Adrenal gland (tissue), 12 donors: ENCODE results near the gene CFAP410. TPM values are rescaled to one million over a fixed set of nuclear protein-coding genes. Genes with fewer than 3 reads are reported as not detected.
"Not testable (repeated sequence)": the region's sequence is repeated elsewhere in the genome, so short reads cannot be mapped to it uniquely, and the experiment has no call there.

Experiments
- DNase-seq, 7 donors: peaks; one replicate each; pipeline ENCODE4 v3.0.0-alpha.2; 2019 to 2020
- H3K27ac ChIP-seq, 5 donors: fragments of 200-600 bp; sonication (generic) in 4 of 5; 1 replicate in 3 of 5; 2 replicates in 2 of 5; pipeline versions ENCODE4 v1.5.1 to v1.8.0; 2016 to 2020; ENCODE audit warnings: mild to moderate bottlenecking in 1 of 5
- H3K27me3 ChIP-seq: fragments of 200-600 bp; 2 replicates; pipeline ENCODE4 v1.8.0; 2021
- H3K36me3 ChIP-seq, 2 donors: fragments of 200-600 bp; replicated peaks in 1 of 2; 1 replicate in 1 of 2; 2 replicates in 1 of 2; pipeline versions ENCODE4 v1.5.1 to v1.8.0; 2018 to 2022
- H3K4me1 ChIP-seq, 2 donors: fragments of 200-600 bp; replicated peaks in 1 of 2; 1 replicate in 1 of 2; 2 replicates in 1 of 2; pipeline versions ENCODE4 v1.5.1 to v1.8.0; 2018 to 2021
- H3K4me3 ChIP-seq, 4 donors: fragments of 200-600 bp; sonication (generic) in 3 of 4; one replicate each; pipeline ENCODE4 v1.5.1; 2016 to 2018
- H3K9me3 ChIP-seq, 3 donors: fragments of 200-600 bp; sonication (generic) in 1 of 3; replicated peaks in 1 of 3; 1 replicate in 2 of 3; 2 replicates in 1 of 3; pipeline versions ENCODE4 v1.5.1 to v1.8.0; 2016 to 2021
- CTCF ChIP-seq, 6 experiments: fragments of 450-650 bp in 4 of 6; fragments of 200-600 bp in 2 of 6; sonication (generic) in 1 of 6; IDR thresholded peaks; 1 replicate in 5 of 6; 2 replicates in 1 of 6; pipeline versions ENCODE4 v1.5.1 to v1.8.0; 2016 to 2021; ENCODE audit warnings: antibody characterized with exemption in 6 of 6, mild to moderate bottlenecking in 2 of 6, moderate library complexity in 1 of 6
- POLR2A ChIP-seq, 2 donors: fragments of 450-650 bp; IDR thresholded peaks; one replicate each; pipeline ENCODE4 v1.6.1; 2017; ENCODE audit warnings: antibody characterized with exemption in 2 of 2, mild to moderate bottlenecking in 2 of 2, moderate library complexity in 1 of 2
- WGBS, 4 donors: extraction: QIAGEN DNeasy Blood & Tissue Kit in 2 of 4; methylation state at CpG; one replicate each; pipeline versions ENCODE4 v1.1.5 to v1.1.7; 2013 to 2017; 5-methylcytosine and 5-hydroxymethylcytosine counted together
- intact Hi-C, 2 donors: fragments of 100-400 bp; cut with DNase I; formaldehyde crosslinking; loops; one replicate each; pipeline versions ENCODE4 v1.14.1 to v1.15.0; 2022 to 2023
- polyA plus RNA-seq, 3 donors: library from polyadenylated mRNA; stranded (reverse); fragments of 200-250 nt in 2 of 3; fragments of 350-450 nt in 1 of 3; fragmentation: Illumina TruSeq in 1 of 3; extraction: RNeasy Lipid Tissue Mini Kit (QIAGEN cat#74804) in 1 of 3; gene quantifications; one replicate each; pipeline ENCODE4 v1.2.3, GENCODE V29; 2013 to 2014
- total RNA-seq, 9 donors: library from RNA; depleted of rRNA in 4 of 9; stranded (reverse); fragments of >200 nt in 4 of 9; fragments of 120-200 nt in 1 of 9; fragmentation: NEBNext Ultra II Directional in 1 of 9; extraction: Animal tissue kit (Norgen Biotek cat#: 25700) in 1 of 9; gene quantifications; one replicate each; pipeline versions ENCODE4 v1.1.0 to v1.2.4, GENCODE V29; 2013 to 2023
- donor health status: healthy with polysubstance abuse.
- donor health status: Bipolar disorder and iron deficiency.
- donor health status: DM: yes; HTN: yes; CAD: no.
- donor health status: DM: no; HTN: no; CAD: no.
- donor health status: DM: no; HTN: no; CAD: no.
- donor health status: DM: yes; HTN: yes; CAD: no.

Gene CFAP410
- total and polyA plus RNA-seq, 12 donors = 1.4 to 149 (median 37.0) TPM

GRCh38 chr21:44364151-44365053 is 25.2 kb upstream of the CFAP410 start:
- TF ChIP-seq CTCF (IDR thresholded peaks at IDR 0.05) = no peak
- TF ChIP-seq POLR2A (IDR thresholded peaks at IDR 0.05) = no peak
- WGBS, 4 donors = 80 to 88% (median 82%) methylated on average over 13 to 22 of the region's 22 CpGs
- H3K4me1 ChIP-seq = no peaks in the 10 kb centered on the region

DNA sequence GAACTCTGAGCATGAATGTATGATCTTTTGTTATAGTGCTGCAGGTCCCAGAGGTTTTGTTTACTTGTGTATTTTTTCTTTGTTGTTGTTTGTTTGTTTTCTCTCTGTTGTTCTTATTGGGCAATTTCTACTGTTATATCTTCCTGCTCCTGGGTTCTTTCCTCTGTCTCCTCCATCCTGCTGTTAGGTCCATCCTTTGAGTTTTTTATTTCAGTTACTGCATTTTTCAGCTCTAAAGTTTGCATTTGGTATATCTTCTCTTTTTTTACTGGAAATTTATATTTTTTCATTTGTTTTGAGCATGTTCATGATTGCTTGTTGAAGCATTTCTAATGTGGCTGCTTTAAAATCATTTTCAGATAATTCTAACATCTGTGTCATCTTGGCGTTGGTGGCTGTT is 24.1 kb upstream of the CFAP410 start:
- intact Hi-C loops = no loop called here
- Histone ChIP-seq H3K4me1 (no peaks in the 10 kb centered on the region), H3K4me3 (no peak overlapping the region), H3K27ac (no peak overlapping the region), H3K27me3 (no peaks in the 10 kb centered on the region), H3K9me3 (no peaks in the 10 kb centered on the region), H3K36me3 (no peaks in the 10 kb centered on the region)
- TF ChIP-seq CTCF (IDR thresholded peaks at IDR 0.05) (no peak), POLR2A (IDR thresholded peaks at IDR 0.05) (no peak)
- WGBS, 4 donors = 82 to 97% (median 91%) methylated on average over 1 of the region's 1 CpG
- DNase-seq = no peak

More at GRCh38 chr21:44364151-44365053, 25.2 kb upstream of the CFAP410 start:
- Histone ChIP-seq H3K27ac (no peak overlapping the region), H3K9me3 (no peaks in the 10 kb centered on the region), H3K27me3 (no peaks in the 10 kb centered on the region), H3K36me3 (no peaks in the 10 kb centered on the region), H3K4me3 (no peak overlapping the region)
- peak in 3 of 7 donors; percentile 8 to 13 (median 10) for DNase-seq
- intact Hi-C loops = no loop called here

DNA sequence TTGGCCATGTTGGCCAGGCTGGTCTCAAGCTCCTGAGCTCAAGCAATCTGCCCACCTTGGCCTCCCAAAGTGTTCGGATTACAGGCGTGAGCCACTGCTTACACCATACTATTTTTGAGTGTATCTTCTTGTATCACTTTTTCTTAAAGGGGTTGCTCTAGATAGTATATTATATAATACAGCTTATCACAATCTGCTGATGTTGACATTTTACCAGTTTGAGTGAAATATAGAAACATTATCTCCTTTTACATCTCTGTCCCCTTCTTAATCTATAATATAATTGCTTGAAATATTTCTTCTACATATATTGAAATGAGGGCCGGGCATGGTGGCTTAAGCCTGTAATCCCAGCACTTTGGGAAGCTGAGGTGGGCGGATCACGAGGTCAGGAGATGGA is 22.7 kb upstream of the CFAP410 start:
- H3K27ac ChIP-seq, H3K27me3 ChIP-seq, H3K4me1 ChIP-seq, H3K36me3 ChIP-seq, intact Hi-C loops, H3K4me3 ChIP-seq, H3K9me3 ChIP-seq: not testable (repeated sequence)
- WGBS, 4 donors = 84 to 91% (median 88%) methylated on average over 5 of the region's 5 CpGs
- DNase-seq = peak in 1 of 7 donors; percentile 4

DNA sequence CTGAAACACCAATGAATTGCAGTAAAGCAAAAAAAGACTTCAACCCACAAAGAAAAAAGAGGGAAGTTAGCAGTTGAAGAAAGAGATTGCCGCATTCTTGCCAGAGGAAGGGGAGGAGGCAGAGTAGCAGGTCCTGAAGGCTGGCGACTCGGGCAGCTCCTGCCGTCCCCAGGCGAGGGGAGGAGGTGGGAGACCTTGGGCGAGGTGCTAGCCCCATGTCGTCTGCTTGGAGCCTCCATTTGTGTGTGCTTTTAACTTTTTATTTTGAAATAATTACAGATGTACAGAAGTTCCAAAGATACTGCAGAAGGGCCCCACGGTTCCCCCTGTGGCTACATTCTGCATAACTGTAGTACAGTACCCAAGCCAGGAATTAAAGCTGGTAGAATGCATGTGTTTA is 21.0 kb upstream of the CFAP410 start:
- Histone ChIP-seq H3K4me3 (no peak overlapping the region), H3K36me3 (no peaks in the 10 kb centered on the region), H3K9me3 (no peaks in the 10 kb centered on the region), H3K27ac (no peak overlapping the region), H3K27me3 (no peaks in the 10 kb centered on the region), H3K4me1 (no peaks in the 10 kb centered on the region)
- intact Hi-C loops = no loop called here
- no peak for DNase-seq
- 28 to 48% (median 33%) methylated on average over 8 of the region's 8 CpGs for WGBS, 4 donors
- TF ChIP-seq POLR2A (IDR thresholded peaks at IDR 0.05) (no peak), CTCF (IDR thresholded peaks at IDR 0.05) (peak in 1 of 6 experiments; percentile 8)

- Histone ChIP-seq H3K36me3 (no peaks in the 10 kb centered on the region), H3K4me3 (no peak overlapping the region), H3K4me1 (no peaks in the 10 kb centered on the region), H3K27me3 (no peaks in the 10 kb centered on the region), H3K9me3 (no peaks in the 10 kb centered on the region), H3K27ac (no peak overlapping the region)
- intact Hi-C loops = no loop called here
- DNase-seq = no peak
- WGBS, 4 donors = 80 to 82% (median 81%) methylated on average over 8 of the region's 8 CpGs
- TF ChIP-seq CTCF (IDR thresholded peaks at IDR 0.05) (no peak), POLR2A (IDR thresholded peaks at IDR 0.05) (no peak)
Observed at GRCh38 chr21:44359396-44359795, 20.2 kb upstream of the CFAP410 start.
